ENCODE results near the gene AVP.
"Not testable (repeated sequence)": the region's sequence is repeated elsewhere in the genome, so short reads cannot be mapped to it uniquely, and the experiment has no call there.

Gene AVP

DNA sequence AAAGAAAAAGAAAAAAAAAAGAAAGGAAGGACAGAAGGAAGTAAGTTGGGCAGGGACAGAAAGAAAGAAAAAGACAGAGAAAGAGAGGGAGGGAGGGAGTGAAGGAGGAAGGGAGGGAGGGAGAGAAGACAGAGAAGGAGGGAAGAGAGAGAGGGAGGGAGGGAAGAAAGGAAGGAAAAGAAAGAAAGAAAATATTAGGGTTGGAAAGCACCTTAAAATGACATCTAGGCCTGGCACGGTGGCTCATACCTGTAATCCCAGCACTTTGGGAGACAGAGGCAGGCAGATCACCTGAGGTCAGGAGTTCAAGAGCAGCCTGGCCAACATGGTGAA, 42.0 kb upstream of the AVP start:
- in situ Hi-C loops (cut with HindIII; ENCODE audit: low sequenced_read_pairs) = no loop called here
- no peak for DNase-seq (ENCODE audit: low read depth, low spot score)
- no peak overlapping the region for H3K4me3 ChIP-seq (ENCODE audit: low read depth, low read length)
- TF ChIP-seq, protein P1, sequence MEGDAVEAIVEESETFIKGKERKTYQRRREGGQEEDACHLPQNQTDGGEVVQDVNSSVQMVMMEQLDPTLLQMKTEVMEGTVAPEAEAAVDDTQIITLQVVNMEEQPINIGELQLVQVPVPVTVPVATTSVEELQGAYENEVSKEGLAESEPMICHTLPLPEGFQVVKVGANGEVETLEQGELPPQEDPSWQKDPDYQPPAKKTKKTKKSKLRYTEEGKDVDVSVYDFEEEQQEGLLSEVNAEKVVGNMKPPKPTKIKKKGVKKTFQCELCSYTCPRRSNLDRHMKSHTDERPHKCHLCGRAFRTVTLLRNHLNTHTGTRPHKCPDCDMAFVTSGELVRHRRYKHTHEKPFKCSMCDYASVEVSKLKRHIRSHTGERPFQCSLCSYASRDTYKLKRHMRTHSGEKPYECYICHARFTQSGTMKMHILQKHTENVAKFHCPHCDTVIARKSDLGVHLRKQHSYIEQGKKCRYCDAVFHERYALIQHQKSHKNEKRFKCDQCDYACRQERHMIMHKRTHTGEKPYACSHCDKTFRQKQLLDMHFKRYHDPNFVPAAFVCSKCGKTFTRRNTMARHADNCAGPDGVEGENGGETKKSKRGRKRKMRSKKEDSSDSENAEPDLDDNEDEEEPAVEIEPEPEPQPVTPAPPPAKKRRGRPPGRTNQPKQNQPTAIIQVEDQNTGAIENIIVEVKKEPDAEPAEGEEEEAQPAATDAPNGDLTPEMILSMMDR (IDR thresholded peaks at IDR 0.05; ENCODE audit: low read depth, low read length) = no peak

DNA sequence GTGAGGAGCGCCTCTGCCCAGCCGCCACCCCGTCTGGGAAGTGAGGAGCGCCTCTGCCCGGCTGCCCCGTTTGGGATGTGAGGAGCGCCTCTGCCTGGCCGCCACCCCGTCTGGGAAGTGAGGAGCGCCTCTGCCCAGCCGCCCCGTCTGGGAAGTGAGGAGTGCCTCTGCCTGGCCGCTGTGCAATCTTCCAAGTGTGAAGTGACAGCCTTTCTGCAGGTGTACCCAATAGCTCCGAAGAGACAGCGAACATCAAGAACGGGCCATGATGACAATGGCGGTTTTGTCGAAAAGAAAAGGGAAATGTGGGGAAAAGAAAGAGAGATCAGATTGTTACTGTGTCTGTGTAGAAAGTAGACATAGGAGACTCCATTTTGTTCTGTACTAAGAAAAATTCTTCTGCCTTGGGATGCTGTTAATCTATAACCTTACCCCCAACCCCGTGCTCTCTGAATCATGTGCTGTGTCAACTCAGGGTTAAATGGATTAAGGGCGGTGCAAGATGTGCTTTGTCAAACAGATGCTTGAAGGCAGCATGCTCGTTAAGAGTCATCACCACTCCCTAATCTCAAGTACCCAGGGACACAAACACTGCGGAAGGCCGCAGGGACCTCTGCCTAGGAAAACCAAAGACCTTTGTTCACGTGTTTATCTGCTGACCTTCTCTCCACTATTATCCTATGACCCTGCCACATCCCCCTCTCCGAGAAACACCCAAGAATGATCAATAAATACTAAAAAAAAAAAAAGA, 41.4 kb upstream of the AVP start:
- H3K4me3 ChIP-seq (ENCODE audit: low read depth, low read length); DNase-seq (ENCODE audit: low read depth, low spot score); in situ Hi-C loops (cut with HindIII; ENCODE audit: low sequenced_read_pairs): not testable (repeated sequence)

DNA sequence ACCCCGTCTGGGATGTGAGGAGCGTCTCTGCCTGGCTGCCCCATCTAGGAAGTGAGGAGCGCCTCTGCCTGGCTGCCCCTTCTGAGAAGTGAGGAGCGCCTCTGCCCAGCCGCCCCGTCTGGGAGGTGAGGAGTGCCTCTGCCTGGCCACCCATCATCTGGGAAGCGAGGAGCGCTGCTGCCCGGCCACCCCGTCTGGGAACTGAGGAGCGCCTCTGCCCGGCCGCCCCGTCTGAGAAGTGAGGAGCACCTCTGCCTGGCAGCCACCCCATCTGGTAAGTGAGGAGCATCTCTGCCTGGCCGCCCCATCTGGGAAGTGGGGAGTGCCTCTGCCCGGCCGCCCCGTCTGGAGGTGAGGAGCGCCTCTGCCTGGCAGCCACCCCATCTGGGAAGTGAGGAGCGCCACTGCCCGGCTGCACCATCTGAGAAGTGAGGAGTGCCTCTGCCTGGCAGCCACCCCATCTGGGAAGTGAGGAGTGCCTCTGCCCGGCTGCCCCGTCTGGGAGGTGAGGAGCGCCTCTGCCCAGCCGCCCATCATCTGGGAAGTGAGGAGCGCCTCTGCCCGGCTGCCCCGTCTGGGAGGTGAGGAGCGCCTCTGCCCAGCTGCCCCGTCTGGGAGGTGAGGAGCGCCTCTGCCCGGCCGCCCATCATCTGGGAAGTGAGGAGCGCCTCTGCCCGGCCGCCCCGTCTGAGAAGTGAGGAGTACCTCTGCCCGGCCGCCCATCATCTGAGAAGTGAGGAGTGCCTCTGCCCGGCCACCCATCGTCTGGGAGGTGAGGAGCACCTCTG, 40.4 kb upstream of the AVP start:
- DNase-seq (ENCODE audit: low read depth, low spot score); H3K4me3 ChIP-seq (ENCODE audit: low read depth, low read length); in situ Hi-C loops (cut with HindIII; ENCODE audit: low sequenced_read_pairs): not testable (repeated sequence)

DNA sequence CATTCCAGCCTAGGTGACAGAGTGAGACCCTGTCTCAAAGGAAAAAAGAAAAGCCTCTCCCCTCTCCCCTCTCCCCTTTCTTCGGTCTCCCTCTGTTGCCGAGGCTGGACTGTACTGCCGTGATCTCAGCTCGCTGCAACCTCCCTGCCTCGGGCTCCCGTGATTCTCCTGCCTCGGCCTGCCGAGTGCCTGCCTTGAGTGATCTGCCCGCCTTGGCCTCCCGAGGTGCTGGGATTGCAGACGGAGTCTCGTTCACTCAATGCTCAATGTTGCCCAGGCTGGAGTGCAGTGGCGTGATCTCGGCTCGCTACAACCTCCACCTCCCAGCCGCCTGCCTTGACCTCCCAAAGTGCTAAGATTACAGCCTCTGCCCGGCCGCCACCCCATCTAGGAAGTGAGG, 39.6 kb upstream of the AVP start:
- H3K4me3 ChIP-seq (ENCODE audit: low read depth, low read length); in situ Hi-C loops (cut with HindIII; ENCODE audit: low sequenced_read_pairs); DNase-seq (ENCODE audit: low read depth, low spot score): not testable (repeated sequence)

DNA sequence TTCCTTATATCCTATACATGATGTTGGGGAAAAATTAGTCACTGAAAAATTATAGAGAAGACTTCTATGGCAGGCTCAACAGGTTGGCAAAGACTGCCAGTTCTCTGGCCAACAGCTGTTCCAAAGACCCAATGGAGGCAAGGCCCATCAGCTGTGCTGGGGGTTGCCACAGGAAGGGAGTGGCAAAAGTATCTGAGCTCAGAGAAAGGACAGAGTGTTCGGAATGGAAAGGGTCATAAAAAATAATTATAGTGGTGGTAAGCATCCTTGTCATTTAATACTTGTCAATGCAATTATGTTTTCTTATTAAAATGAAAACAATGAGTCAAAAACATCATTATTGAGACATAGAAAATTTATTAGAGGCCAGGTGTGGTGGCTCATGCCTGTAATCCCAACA, 39.0 kb upstream of the AVP start:
- DNase-seq (ENCODE audit: low read depth, low spot score) = no peak

DNA sequence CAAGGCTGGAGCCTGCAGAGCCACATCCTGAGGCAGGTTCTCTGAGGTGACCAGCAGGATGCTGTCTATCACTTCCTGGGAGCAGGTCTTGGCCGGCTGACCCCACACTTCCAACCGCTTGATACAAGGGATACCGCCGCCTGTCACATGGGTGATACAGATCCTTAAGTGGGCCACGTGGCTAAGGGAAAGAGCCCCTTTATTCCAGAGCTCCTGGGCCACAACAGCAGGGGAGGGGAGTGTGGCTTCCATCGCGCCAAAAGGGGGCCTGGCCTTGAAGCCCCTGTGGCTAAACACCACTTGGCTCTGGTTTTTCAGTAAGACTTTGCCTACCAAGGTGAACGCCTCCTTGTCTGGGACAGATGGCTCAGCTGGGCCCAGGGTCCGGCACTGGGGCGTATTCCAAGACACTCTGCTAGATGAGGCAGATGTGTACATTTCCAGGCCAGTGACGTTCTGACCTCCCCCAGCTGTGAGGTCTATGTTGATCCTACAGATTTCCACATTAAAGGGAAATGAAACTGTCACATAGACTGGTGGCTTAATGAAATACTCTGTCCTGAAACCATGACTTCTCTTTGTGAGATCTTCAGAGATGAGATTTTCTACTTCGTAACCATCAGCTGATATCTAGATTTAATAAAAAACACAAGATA, 37.6 kb upstream of the AVP start:
- no peak overlapping the region for H3K4me3 ChIP-seq (ENCODE audit: low read depth, low read length)
- TF ChIP-seq, protein P1 (IDR thresholded peaks at IDR 0.05; ENCODE audit: low read depth, low read length) = no peak
- in situ Hi-C loops (cut with HindIII; ENCODE audit: low sequenced_read_pairs) = no loop called here
- no peak for DNase-seq (ENCODE audit: low read depth, low spot score)

More for the DNA sequence above, 39.0 kb upstream of the AVP start:
- TF ChIP-seq, protein P1 (IDR thresholded peaks at IDR 0.05; ENCODE audit: low read depth, low read length) = no peak
- in situ Hi-C loops (cut with HindIII; ENCODE audit: low sequenced_read_pairs) = no loop called here
- H3K4me3 ChIP-seq (ENCODE audit: low read depth, low read length) = no peak overlapping the region

DNA sequence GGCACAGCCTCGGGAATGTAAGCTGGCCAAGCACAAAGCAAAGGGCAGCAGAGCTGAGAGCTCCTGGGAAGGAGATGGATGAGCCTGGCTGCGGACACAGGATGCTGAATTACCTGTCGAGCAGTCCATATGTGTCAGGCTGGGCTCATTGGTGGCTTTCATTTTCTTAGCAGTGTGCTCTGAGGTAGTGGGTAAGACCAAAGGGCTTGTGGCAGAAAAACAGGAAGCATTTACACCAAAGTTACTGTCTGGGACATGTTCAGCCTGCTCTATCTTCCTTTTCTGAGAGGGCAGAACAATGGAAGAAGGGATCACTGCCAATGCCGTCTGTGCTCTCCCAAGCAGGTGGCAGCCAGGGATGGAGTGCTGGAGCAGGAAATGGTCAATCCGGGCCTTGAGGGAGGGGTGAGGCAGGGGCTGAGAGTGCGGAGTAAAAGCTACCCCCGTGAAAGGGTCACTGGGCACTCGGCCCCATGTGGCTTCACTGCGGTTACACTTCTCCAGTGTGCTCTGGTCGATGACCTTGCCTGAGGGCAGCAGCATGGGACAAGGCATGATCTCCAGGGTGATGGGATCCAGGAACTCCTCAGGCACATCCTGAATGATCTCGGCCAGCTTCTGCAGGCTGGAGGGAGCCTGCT, 36.9 kb upstream of the AVP start:
- TF ChIP-seq, protein P1 (IDR thresholded peaks at IDR 0.05; ENCODE audit: low read depth, low read length) = no peak
- no peak for DNase-seq (ENCODE audit: low read depth, low spot score)
- in situ Hi-C loops (cut with HindIII; ENCODE audit: low sequenced_read_pairs) = no loop called here
- no peak overlapping the region for H3K4me3 ChIP-seq (ENCODE audit: low read depth, low read length)

DNA sequence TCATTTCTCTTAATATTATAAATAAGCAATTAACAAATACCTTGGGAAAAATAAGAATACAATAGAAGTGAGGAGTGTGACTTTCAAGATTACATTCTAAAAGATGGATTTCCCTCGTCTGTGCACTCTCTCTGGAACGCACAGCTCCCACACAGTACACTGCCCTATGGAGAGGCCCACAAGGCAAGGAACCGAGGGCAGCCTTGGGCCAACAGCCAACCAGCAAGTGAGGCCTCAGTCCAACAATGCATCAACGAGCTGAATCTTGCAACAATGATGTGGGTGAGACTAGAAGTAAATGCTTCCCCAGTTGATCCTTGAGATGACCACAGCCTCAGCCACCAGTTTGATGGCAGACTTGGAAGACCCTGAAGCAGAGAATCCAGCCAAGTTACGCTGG, 34.5 kb upstream of the AVP start:
- TF ChIP-seq, protein P1 (IDR thresholded peaks at IDR 0.05; ENCODE audit: low read depth, low read length) = no peak
- in situ Hi-C loops (cut with HindIII; ENCODE audit: low sequenced_read_pairs) = no loop called here
- no peak overlapping the region for H3K4me3 ChIP-seq (ENCODE audit: low read depth, low read length)
- no peak for DNase-seq (ENCODE audit: low read depth, low spot score)

Measured in astrocyte of the spinal cord (primary cell).